Heart right ventricle (tissue), 16 donors: ENCODE results near the gene RETN. TPM values are rescaled to one million over a fixed set of nuclear protein-coding genes. Genes with fewer than 3 reads are reported as not detected.

ENCODE experiments used
- ATAC-seq, 8 donors: fragments of 200-7000 bp; cut with Tn5 transposase; one replicate each; pipeline ENCODE4 v1.9.1; 2020; ENCODE audit warnings: mild to moderate bottlenecking in 8 of 8, moderate library complexity in 8 of 8, moderate number of reproducible peaks in 1 of 8
- DNase-seq, 2 donors: peaks; one replicate each; pipeline ENCODE4 v3.0.0-alpha.2; 2020
- H3K27ac ChIP-seq, 10 donors: fragments of 200-600 bp; sonication (generic) in 2 of 10; one replicate each; pipeline versions ENCODE4 v1.5.0 to v1.8.0; 2020 to 2022; ENCODE audit warnings: mild to moderate bottlenecking in 3 of 10
- H3K27me3 ChIP-seq, 7 donors: fragments of 200-600 bp; one replicate each; pipeline ENCODE4 v1.8.0; 2021 to 2022; ENCODE audit warnings: mild to moderate bottlenecking in 2 of 7
- H3K36me3 ChIP-seq, 9 donors: fragments of 200-600 bp; sonication (generic) in 1 of 9; one replicate each; pipeline versions ENCODE4 v1.5.0 to v1.8.0; 2020 to 2022; ENCODE audit warnings: mild to moderate bottlenecking in 2 of 9
- H3K4me1 ChIP-seq, 9 donors: fragments of 200-600 bp; sonication (generic) in 1 of 9; one replicate each; pipeline versions ENCODE4 v1.5.0 to v1.8.0; 2020 to 2022; ENCODE audit warnings: mild to moderate bottlenecking in 4 of 9
- H3K4me3 ChIP-seq, 10 donors: fragments of 200-600 bp; sonication (generic) in 2 of 10; one replicate each; pipeline versions ENCODE4 v1.5.0 to v1.8.0; 2020 to 2022; ENCODE audit warnings: mild to moderate bottlenecking in 7 of 10, moderate library complexity in 2 of 10
- H3K9me3 ChIP-seq, 11 donors: fragments of 200-600 bp in 10 of 11; sonication (generic) in 2 of 11; one replicate each; pipeline versions ENCODE4 v1.5.0 to v1.8.0; 2013 to 2022; ENCODE audit warnings: mild to moderate bottlenecking in 2 of 11, control low read depth in 1 of 11, moderate library complexity in 1 of 11
- WGBS, 2 donors: extraction: QIAGEN DNeasy Blood & Tissue Kit; methylation state at CpG; one replicate each; pipeline ENCODE4 v1.1.7; 2013; ENCODE audit warnings: inconsistent platforms in 1 of 2; 5-methylcytosine and 5-hydroxymethylcytosine counted together
- intact Hi-C, 10 donors: fragments of 100-400 bp; cut with DNase I; formaldehyde crosslinking; loops; one replicate each; pipeline versions ENCODE4 v1.11.1 to v1.14.2; 2022
- polyA plus RNA-seq, 2 donors: library from polyadenylated mRNA; stranded (reverse); fragments of 200-250 nt; gene quantifications; one replicate each; pipeline ENCODE4 v1.2.3, GENCODE V29; 2013
- total RNA-seq, 10 donors: library from RNA; stranded (reverse); fragmentation: NEBNext Ultra II Directional in 3 of 10; extraction: Animal tissue kit (Norgen Biotek cat#: 25700) in 3 of 10; gene quantifications; one replicate each; pipeline versions ENCODE4 v1.2.1 to v1.2.4, GENCODE V29; 2021 to 2023
- TF ChIP-seq, protein P1 (sequence below), 9 donors: fragments of 200-600 bp; sonication (generic) in 2 of 9; IDR thresholded peaks; one replicate each; pipeline versions ENCODE4 v1.5.0 to v1.8.0; 2021 to 2022; ENCODE audit warnings: antibody characterized with exemption in 9 of 9, mild to moderate bottlenecking in 5 of 9, moderate library complexity in 1 of 9
- donor health status: Arrhythmogenic right ventricular cardiomyopathy.
- donor health status: ischemic (EF 13 %, LVEDD 7.1; RV severe dilation, severe dysfunction).
- donor health status: healthy with polysubstance abuse.
- donor health status: DM: no; HTN: yes; CAD: no.
- donor health status: DM: no; HTN: no; CAD: no.
- donor health status: ischemic (EF 25% LVEDD 6.9; RV normal size, moderate dysfunction).
- donor health status: ischemic (EF 25% LVEDD 5.7; RV mildly dilated, moderate dysfunction).
- donor health status: healthy.
- donor health status: DM: yes; HTN: yes; CAD: no.
- donor health status: Ischemic cardiomyopathy.
- donor health status: ischemic (EF 35%, LVEDD 5.7; RV mildly dilated, moderate dysfunction).
- donor health status: nonischemic (EF 11% LVEDD 7.7; RV severe dilation, severe dysfunction).
- donor health status: DM: yes; HTN: yes; CAD: no.
- donor health status: PGD.
- donor health status: ischemic (EF 29% LVEDD 5.4; RV normal size, mild dysfunction).
- donor health status: nonischemic (EF 23%, LVEDD 6.1; RV moderate dilation, normal function).

Gene RETN
- total and polyA plus RNA-seq, 12 donors: 0.51 to 12.6 (median 4.6) TPM; not detected in 8

DNA sequence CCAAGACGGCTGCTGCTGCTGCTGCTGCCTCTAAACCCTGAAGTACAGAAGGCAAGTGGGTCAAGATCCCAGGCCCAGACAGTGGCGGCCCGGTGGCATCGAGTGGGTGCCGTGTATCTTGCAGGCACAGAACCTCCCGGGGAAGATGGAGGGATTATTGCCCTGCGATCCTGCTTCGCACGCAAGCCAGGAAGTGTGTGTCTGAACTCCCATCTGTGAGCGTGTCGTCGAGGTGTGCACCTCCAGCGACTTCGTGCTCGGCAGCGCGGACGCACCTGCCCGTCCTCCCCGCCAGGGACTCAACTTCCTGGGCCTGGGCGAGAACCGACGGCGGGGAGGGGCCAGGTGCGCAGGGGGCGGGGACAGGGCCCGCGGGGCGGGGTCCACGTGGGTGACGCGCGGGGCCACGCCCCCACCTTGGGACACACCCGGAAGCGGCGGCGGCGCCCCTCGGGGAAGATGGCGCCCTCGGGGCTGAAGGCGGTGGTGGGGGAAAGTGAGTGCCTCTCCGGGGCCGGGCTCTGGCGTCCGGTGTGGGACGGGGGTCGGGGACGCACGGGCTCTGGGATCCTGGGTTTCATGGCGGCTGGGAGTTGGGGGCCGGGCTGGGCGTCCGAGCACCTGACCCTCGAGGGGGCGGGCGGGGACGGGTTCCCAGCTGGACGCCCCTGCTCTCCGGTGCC is 32.0 kb upstream of the RETN start, which contains the start of gene STXBP2:
STXBP2 (plus strand) TSS at position 420 of the 683 bp plus-strand sequence; CDS start at position 460, 40 bp downstream.
- 7 to 8% methylated on average over 53 to 61 of the region's 61 CpGs for WGBS, 2 donors
- DNase-seq: peak in 1 of 2 donors; percentile 66
- Histone ChIP-seq H3K27ac (peak within 1 kb of the TSS in 5 of 10 donors; percentile 22 to 95 (median 48)), H3K4me1 (peaks cover 0 to 22% (median 4%) of the 10 kb centered on the region in 9 donors), H3K9me3 (no peaks in the 10 kb centered on the region), H3K27me3 (peaks cover 4 to 36% (median 27%) of the 10 kb centered on the region in 7 donors), H3K4me3 (peak within 1 kb of the TSS; percentile 2 to 76 (median 35)), H3K36me3 (peaks cover 0 to 18% (median 0%) of the 10 kb centered on the region in 9 donors)
- intact Hi-C loops: no loop called here
- peak; percentile 36 to 71 (median 59) for ATAC-seq
- TF ChIP-seq, protein P1, sequence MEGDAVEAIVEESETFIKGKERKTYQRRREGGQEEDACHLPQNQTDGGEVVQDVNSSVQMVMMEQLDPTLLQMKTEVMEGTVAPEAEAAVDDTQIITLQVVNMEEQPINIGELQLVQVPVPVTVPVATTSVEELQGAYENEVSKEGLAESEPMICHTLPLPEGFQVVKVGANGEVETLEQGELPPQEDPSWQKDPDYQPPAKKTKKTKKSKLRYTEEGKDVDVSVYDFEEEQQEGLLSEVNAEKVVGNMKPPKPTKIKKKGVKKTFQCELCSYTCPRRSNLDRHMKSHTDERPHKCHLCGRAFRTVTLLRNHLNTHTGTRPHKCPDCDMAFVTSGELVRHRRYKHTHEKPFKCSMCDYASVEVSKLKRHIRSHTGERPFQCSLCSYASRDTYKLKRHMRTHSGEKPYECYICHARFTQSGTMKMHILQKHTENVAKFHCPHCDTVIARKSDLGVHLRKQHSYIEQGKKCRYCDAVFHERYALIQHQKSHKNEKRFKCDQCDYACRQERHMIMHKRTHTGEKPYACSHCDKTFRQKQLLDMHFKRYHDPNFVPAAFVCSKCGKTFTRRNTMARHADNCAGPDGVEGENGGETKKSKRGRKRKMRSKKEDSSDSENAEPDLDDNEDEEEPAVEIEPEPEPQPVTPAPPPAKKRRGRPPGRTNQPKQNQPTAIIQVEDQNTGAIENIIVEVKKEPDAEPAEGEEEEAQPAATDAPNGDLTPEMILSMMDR (IDR thresholded peaks at IDR 0.05): no peak

DNA sequence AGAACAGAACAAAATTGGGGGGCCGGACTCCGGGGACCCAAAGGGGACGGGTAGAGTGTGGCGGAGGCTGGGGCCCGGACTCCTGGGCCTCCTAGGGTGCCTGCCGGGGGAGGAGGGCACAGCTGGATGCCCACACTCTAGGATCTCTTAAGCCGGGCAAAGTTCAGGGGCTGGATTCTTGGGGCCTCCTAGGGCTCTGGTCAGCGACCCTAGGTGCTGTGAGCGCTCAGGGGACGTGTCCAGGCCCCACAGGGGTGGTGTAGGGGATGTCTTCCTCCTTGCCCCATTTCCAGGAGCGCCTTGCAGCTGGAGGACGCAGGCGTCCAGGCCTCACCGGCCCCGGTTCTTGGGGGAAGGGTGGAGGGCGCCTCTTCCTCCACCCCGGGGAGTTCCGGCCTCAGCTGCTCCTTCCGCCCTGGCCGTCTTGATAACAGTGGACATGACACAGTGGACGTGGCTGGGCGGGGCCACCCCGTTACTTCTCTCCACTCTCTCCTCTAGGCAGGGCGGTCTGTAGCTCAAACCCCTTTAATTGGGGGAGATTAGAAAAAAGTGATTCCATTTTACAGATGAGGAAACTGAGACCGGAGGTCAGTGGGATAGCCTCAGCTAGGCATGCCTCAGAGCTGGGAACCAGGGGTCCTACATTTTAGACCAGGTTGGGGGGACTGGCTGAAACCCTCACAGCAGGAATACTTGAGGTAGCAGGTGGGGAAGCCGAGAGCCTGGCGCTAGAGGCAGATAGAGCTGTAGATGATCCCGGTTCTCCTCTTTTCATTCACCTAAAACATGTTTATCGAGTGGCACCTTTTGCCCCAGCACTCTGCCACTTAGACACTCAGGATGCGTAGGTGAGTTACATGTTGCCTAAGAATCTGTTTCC is 31.2 kb upstream of the RETN start:
- Histone ChIP-seq H3K4me3 (peak overlapping the region; percentile 2 to 76 (median 35)), H3K36me3 (peaks cover 0 to 15% (median 0%) of the 10 kb centered on the region in 9 donors), H3K9me3 (no peaks in the 10 kb centered on the region), H3K27ac (peak overlapping the region in 5 of 10 donors; percentile 22 to 95 (median 48)), H3K4me1 (peaks cover 0 to 22% (median 3%) of the 10 kb centered on the region in 9 donors), H3K27me3 (peaks cover 4 to 36% (median 27%) of the 10 kb centered on the region in 7 donors)
- intact Hi-C loops: no loop called here
- 34% methylated on average over 30 of the region's 30 CpGs for WGBS, 2 donors
- ATAC-seq (peak in 6 of 8 donors; percentile 12 to 49 (median 34)), DNase-seq (no peak)
- TF ChIP-seq, protein P1 (IDR thresholded peaks at IDR 0.05): no peak

DNA sequence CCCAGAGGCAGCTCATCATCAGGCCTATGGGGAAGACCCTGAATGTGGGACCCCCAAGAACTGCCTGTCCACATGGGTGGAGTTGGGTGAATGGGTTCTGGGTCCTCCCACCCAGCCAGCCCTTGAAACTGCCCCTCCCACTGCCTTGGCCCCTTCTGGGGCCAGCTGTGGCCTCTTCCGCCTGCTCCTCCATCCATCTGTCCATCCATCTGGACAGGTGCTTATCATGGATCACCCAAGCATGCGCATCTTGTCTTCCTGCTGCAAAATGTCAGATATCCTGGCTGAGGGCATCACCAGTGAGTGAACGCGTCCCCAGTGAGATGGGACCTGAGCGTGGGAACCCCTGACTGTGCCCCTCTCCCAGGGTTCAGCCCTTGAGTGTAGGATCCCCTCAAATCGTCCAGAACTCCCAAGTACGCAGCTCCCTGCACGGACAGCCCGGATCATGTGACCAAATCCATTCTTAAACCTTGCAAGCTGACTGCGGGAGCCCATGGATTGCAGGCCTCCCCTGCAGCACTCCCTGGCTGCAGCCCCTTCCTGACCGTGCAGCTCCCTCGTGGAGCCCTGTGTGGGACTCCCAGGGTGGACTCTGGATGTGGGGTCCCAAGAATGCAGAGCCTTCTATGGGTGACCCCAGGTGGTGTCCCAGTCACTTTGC is 29.9 kb upstream of the RETN start:
- ATAC-seq (no peak), DNase-seq (no peak)
- Histone ChIP-seq H3K27me3 (peaks cover 4 to 36% (median 27%) of the 10 kb centered on the region in 7 donors), H3K27ac (no peak overlapping the region), H3K4me3 (no peak overlapping the region), H3K4me1 (peaks cover 0 to 22% (median 3%) of the 10 kb centered on the region in 9 donors), H3K36me3 (peaks cover 0 to 15% (median 0%) of the 10 kb centered on the region in 9 donors), H3K9me3 (no peaks in the 10 kb centered on the region)
- TF ChIP-seq, protein P1 (IDR thresholded peaks at IDR 0.05): no peak
- WGBS, 2 donors: 58 to 61% methylated on average over 12 of the region's 12 CpGs
- intact Hi-C loops: no loop called here
